NB4 (cell line): Measurements from ENCODE around the gene SREBF1.

ENCODE experiments used
- DNase-seq: peaks from one replicate; pipeline ENCODE4 v3.0.0; 2010; ENCODE audit warnings: low read depth
- H3K4me3 ChIP-seq: one replicate; pipeline ENCODE4 v1.5.1; 2011; ENCODE audit warnings: mild to moderate bottlenecking, low read depth, low read length, moderate library complexity
- CTCF ChIP-seq: IDR thresholded peaks from one replicate; pipeline ENCODE4 v1.5.1; 2012; ENCODE audit warnings: low read depth, low read length
- MAX ChIP-seq: IDR thresholded peaks from 2 replicates; pipeline ENCODE4 v1.6.1; 2011; ENCODE audit warnings: low read depth, low read length
- MYC ChIP-seq: IDR thresholded peaks from 2 replicates; pipeline ENCODE4 v1.6.1; 2011; ENCODE audit warnings: low read depth, low read length
- POLR2A ChIP-seq: IDR thresholded peaks from 2 replicates; pipeline ENCODE4 v1.6.1; 2011; ENCODE audit warnings: mild to moderate bottlenecking; ENCODE audit not compliant: insufficient read length; ENCODE audit errors: extremely low read depth

Gene SREBF1

GRCh38 chr17:17792037-17792550, 44.7 kb downstream of the SREBF1 start:
- no peak for DNase-seq
- TF ChIP-seq MAX (no peak), CTCF (no peak), MYC (no peak), POLR2A (no peak)
- H3K4me3 ChIP-seq = no peak overlapping the region

- H3K4me3 ChIP-seq = no peak overlapping the region
- TF ChIP-seq MAX (no peak), MYC (no peak), POLR2A (no peak), CTCF (no peak)
Measured at GRCh38 chr17:17790637-17791464, 45.9 kb downstream of the SREBF1 start.

GRCh38 chr17:17789828-17790636, 46.8 kb downstream of the SREBF1 start:
- TF ChIP-seq MAX (no peak), MYC (no peak), CTCF (no peak), POLR2A (no peak)
- no peak for DNase-seq

More at GRCh38 chr17:17790637-17791464, 45.9 kb downstream of the SREBF1 start:
- no peak for DNase-seq

GRCh38 chr17:17789410-17789809, 47.4 kb downstream of the SREBF1 start:
- no peak for DNase-seq
- H3K4me3 ChIP-seq = no peak overlapping the region
- TF ChIP-seq CTCF (no peak), MAX (no peak), POLR2A (no peak), MYC (no peak)

More at GRCh38 chr17:17789828-17790636, 46.8 kb downstream of the SREBF1 start:
- H3K4me3 ChIP-seq = no peak overlapping the region

GRCh38 chr17:17788967-17789366, 47.8 kb downstream of the SREBF1 start:
- no peak for DNase-seq
- H3K4me3 ChIP-seq = no peak overlapping the region
- TF ChIP-seq POLR2A = no peak
- TF ChIP-seq MAX = no peak
- TF ChIP-seq CTCF = no peak
- no peak for TF ChIP-seq MYC
